OCI-LY7 (cell line): ENCODE data around the gene HCK. TPM values are rescaled to one million over a fixed set of nuclear protein-coding genes. Genes with fewer than 3 reads are reported as not detected.

ENCODE experiments used
- BruUV-seq: library from RNA; stranded (reverse); fragments of 400-500 nt; replicated peaks from 2 replicates; lab custom pipeline; 2021; lab: Mats Ljungman, UMichigan
- CTCF ChIA-PET: fragments of 300-600 bp; sonication (Branson Sonifier 250); formaldehyde crosslinking; loops from one replicate; lab custom pipeline; 2022; ENCODE audit warnings: antibody characterized with exemption; ENCODE audit not compliant: unreplicated experiment; lab: Charles Lee
- POLR2A ChIA-PET: fragments of 300-600 bp; sonication (Branson Sonifier 250); formaldehyde crosslinking; loops from one replicate; lab custom pipeline; 2022; ENCODE audit warnings: antibody characterized with exemption; lab: Charles Lee
- DNase-seq: peaks from one replicate; pipeline ENCODE4 v3.0.0-alpha.2; 2015; ENCODE audit warnings: low spot score
- H2AFZ ChIP-seq: fragments of 200-600 bp; sonication (generic), shearing (Covaris generic); 2 replicates; pipeline ENCODE4 v1.6.1; 2014; ENCODE audit warnings: mild to moderate bottlenecking, antibody characterized with exemption, low read length, moderate library complexity
- H3K27ac ChIP-seq: fragments of 200-600 bp; sonication (generic); 2 replicates; pipeline ENCODE4 v1.5.1; 2014; ENCODE audit warnings: mixed run types, low read depth, mild to moderate bottlenecking, moderate library complexity, low read length, inconsistent platforms; ENCODE audit not compliant: poor library complexity, severe bottlenecking
- H3K36me3 ChIP-seq: fragments of 200-600 bp; sonication (generic); 2 replicates; pipeline ENCODE4 v1.6.1; 2014; ENCODE audit warnings: mild to moderate bottlenecking, antibody characterized with exemption, low read length, moderate library complexity, mixed read lengths; ENCODE audit not compliant: insufficient read depth
- H3K4me1 ChIP-seq: fragments of 200-600 bp; sonication (generic); 2 replicates; pipeline ENCODE4 v1.5.1; 2014; ENCODE audit warnings: mild to moderate bottlenecking, low read length; ENCODE audit not compliant: insufficient read depth, poor library complexity, severe bottlenecking
- H3K4me2 ChIP-seq: fragments of 200-600 bp; sonication (generic); 2 replicates; pipeline ENCODE4 v1.6.1; 2014; ENCODE audit warnings: mild to moderate bottlenecking, low read length
- H3K4me3 ChIP-seq: fragments of 200-600 bp; sonication (generic); 2 replicates; pipeline ENCODE4 v1.5.1; 2014; ENCODE audit warnings: mild to moderate bottlenecking, low read depth, low read length; ENCODE audit not compliant: poor library complexity, severe bottlenecking
- H3K79me2 ChIP-seq: fragments of 200-600 bp; sonication (generic); 2 replicates; pipeline ENCODE4 v1.6.1; 2016; ENCODE audit warnings: low read depth, mild to moderate bottlenecking, low read length, moderate library complexity, mixed read lengths; ENCODE audit not compliant: insufficient read depth
- H3K9me2 ChIP-seq: fragments of 200-600 bp; sonication (generic); 2 replicates; pipeline ENCODE4 v1.6.1; 2016; ENCODE audit warnings: mild to moderate bottlenecking, low read length, mixed read lengths; ENCODE audit not compliant: insufficient read depth
- H3K9me3 ChIP-seq: fragments of 200-600 bp; sonication (generic); 2 replicates; pipeline ENCODE4 v1.6.1; 2014; ENCODE audit warnings: mild to moderate bottlenecking, mixed run types, low read length, mixed read lengths
- H4K20me1 ChIP-seq: fragments of 200-600 bp; sonication (generic); 2 replicates; pipeline ENCODE4 v1.6.1; 2014; ENCODE audit warnings: mild to moderate bottlenecking, antibody characterized with exemption, low read length, moderate library complexity, mixed read lengths; ENCODE audit not compliant: insufficient read depth
- CTCF ChIP-seq: fragments of 200-600 bp; sonication (generic); conservative IDR thresholded peaks from 2 replicates; pipeline ENCODE4 v1.5.1; 2014; ENCODE audit warnings: mild to moderate bottlenecking, antibody characterized with exemption, low read length, moderate library complexity, mixed read lengths
- EZH2phosphoT487 ChIP-seq: fragments of 200-600 bp; sonication (generic); IDR thresholded peaks from 2 replicates; pipeline ENCODE4 v1.6.1; 2018; ENCODE audit warnings: low read depth, borderline replicate concordance, mild to moderate bottlenecking, mixed run types, antibody characterized with exemption, low read length, moderate library complexity, mixed read lengths
- intact Hi-C: fragments of 100-400 bp; cut with micrococcal nuclease; formaldehyde crosslinking; loops from one replicate; pipeline ENCODE4 v1.10.0; 2022; ENCODE audit not compliant: unreplicated experiment
- total RNA-seq, 2 experiments: library from RNA; depleted of rRNA in 1 of 2; stranded (reverse); fragments of >200 nt in 1 of 2; shearing (Covaris generic) in 1 of 2; gene quantifications; 2 replicates each; pipeline ENCODE4 v1.2.3, GENCODE V29; 2014 to 2022

HCK gene
- total RNA-seq, 2 experiments from 2014 or later = 0.19 to 3.2 TPM

- CTCF ChIA-PET = no interaction called here
- H3K4me3 ChIP-seq = no peak overlapping the region
- no peaks in the 10 kb centered on the region for H3K9me3 ChIP-seq
- POLR2A ChIA-PET = no interaction called here
- peaks cover 14% of the 10 kb centered on the region; the same call in 1 of the 2 replicates for H3K79me2 ChIP-seq
- no peak overlapping the region for H3K27ac ChIP-seq
- no peak for TF ChIP-seq EZH2phosphoT487
- no peak for TF ChIP-seq CTCF
- H3K4me1 ChIP-seq = no peaks in the 10 kb centered on the region
- intact Hi-C loops = no loop called here
- peaks cover 17% of the 10 kb centered on the region for H3K36me3 ChIP-seq
- H4K20me1 ChIP-seq = peaks cover 7% of the 10 kb centered on the region; the same call in 1 of the 2 replicates
- no peaks in the 10 kb centered on the region for H3K9me2 ChIP-seq
- no peak overlapping the region for H3K4me2 ChIP-seq
- DNase-seq = no peak
- no TSS peak for BruUV-seq
- H2AFZ ChIP-seq = no peak overlapping the region
Observed at GRCh38 chr20:32127347-32127746, 75.3 kb downstream of the HCK start.

GRCh38 chr20:32128167-32128566, 76.1 kb downstream of the HCK start:
- Histone ChIP-seq H3K4me1 (no peaks in the 10 kb centered on the region), H3K4me3 (no peak overlapping the region), H4K20me1 (peaks cover 7% of the 10 kb centered on the region; the same call in 1 of the 2 replicates), H3K9me3 (no peaks in the 10 kb centered on the region), H3K9me2 (no peaks in the 10 kb centered on the region), H3K79me2 (peaks cover 14% of the 10 kb centered on the region; the same call in 1 of the 2 replicates), H3K27ac (no peak overlapping the region), H2AFZ (no peak overlapping the region), H3K4me2 (no peak overlapping the region), H3K36me3 (peaks cover 20% of the 10 kb centered on the region)
- CTCF ChIA-PET = no interaction called here
- TF ChIP-seq CTCF (no peak), EZH2phosphoT487 (no peak)
- intact Hi-C loops = no loop called here
- POLR2A ChIA-PET = interaction anchor here (1.0 kb wide), 1 partner anchor 8 kb away, joined by 3 read pairs; no protein-coding TSS in a partner anchor
- no peak for DNase-seq
- no TSS peak for BruUV-seq

- Histone ChIP-seq H3K9me2 (no peaks in the 10 kb centered on the region), H3K9me3 (no peaks in the 10 kb centered on the region), H4K20me1 (peaks cover 7% of the 10 kb centered on the region; the same call in 1 of the 2 replicates), H3K4me1 (no peaks in the 10 kb centered on the region), H2AFZ (no peak overlapping the region), H3K4me2 (no peak overlapping the region), H3K4me3 (no peak overlapping the region), H3K27ac (no peak overlapping the region), H3K79me2 (peaks cover 9% of the 10 kb centered on the region; the same call in 1 of the 2 replicates), H3K36me3 (peaks cover 17% of the 10 kb centered on the region)
- intact Hi-C loops = no loop called here
- POLR2A ChIA-PET = no interaction called here
- TF ChIP-seq EZH2phosphoT487 (no peak), CTCF (no peak)
- no peak for DNase-seq
- CTCF ChIA-PET = no interaction called here
- BruUV-seq = no TSS peak
Observed at GRCh38 chr20:32129863-32130262, 77.8 kb downstream of the HCK start.
